Natural killer cell (primary cell): ENCODE data around the gene HMCES. TPM values are rescaled to one million over a fixed set of nuclear protein-coding genes. Genes with fewer than 3 reads are reported as not detected.

Source experiments
- ATAC-seq, 3 donors: fragments of 150-1000 bp in 2 of 3; fragments of 200-7000 bp in 1 of 3; cut with Tn5 transposase; 1 replicate in 1 of 3; 2 replicates in 2 of 3; pipeline ENCODE4 v1.10.0; 2021; ENCODE audit warnings: mild to moderate bottlenecking in 2 of 3, moderate library complexity in 2 of 3
- DNase-seq, 2 donors: peaks; one replicate each; pipeline versions ENCODE4 v3.0.0 to v3.0.0-alpha.2; 2013 to 2021; ENCODE audit warnings: mixed read lengths in 1 of 2
- H3K27ac ChIP-seq: one replicate; pipeline ENCODE4 v1.5.1; 2013; ENCODE audit warnings: mild to moderate bottlenecking, low read length
- H3K27me3 ChIP-seq: one replicate; pipeline ENCODE4 v1.6.1; 2013; ENCODE audit warnings: low read length; ENCODE audit not compliant: control insufficient read depth, insufficient read depth
- H3K36me3 ChIP-seq: one replicate; pipeline ENCODE4 v1.6.1; 2013; ENCODE audit warnings: low read length; ENCODE audit not compliant: control insufficient read depth, insufficient read depth
- H3K4me1 ChIP-seq: one replicate; pipeline ENCODE4 v1.6.1; 2013; ENCODE audit warnings: low read length; ENCODE audit not compliant: control insufficient read depth, insufficient read depth
- H3K4me3 ChIP-seq: one replicate; pipeline ENCODE4 v1.5.1; 2013; ENCODE audit warnings: low read length
- H3K9me3 ChIP-seq: one replicate; pipeline ENCODE4 v1.6.1; 2013; ENCODE audit warnings: low read length; ENCODE audit not compliant: control insufficient read depth, insufficient read depth
- H3K27ac Mint-ChIP-seq, 2 donors: one replicate each; pipeline ENCODE4 v1.8.0; 2022; ENCODE audit warnings: mild to moderate bottlenecking in 2 of 2, mixed read lengths in 2 of 2, moderate library complexity in 1 of 2
- H3K27me3 Mint-ChIP-seq, 2 donors: one replicate each; pipeline ENCODE4 v1.8.0; 2022; ENCODE audit warnings: low read depth in 2 of 2, mixed read lengths in 2 of 2
- H3K36me3 Mint-ChIP-seq: one replicate; pipeline ENCODE4 v1.8.0; 2022; ENCODE audit warnings: mixed read lengths
- H3K4me1 Mint-ChIP-seq, 2 donors: one replicate each; pipeline ENCODE4 v1.8.0; 2022; ENCODE audit warnings: mixed read lengths in 2 of 2
- H3K4me3 Mint-ChIP-seq: one replicate; pipeline ENCODE4 v1.8.0; 2022; ENCODE audit warnings: mild to moderate bottlenecking, moderate library complexity, mixed read lengths
- H3K9me3 Mint-ChIP-seq, 2 donors: one replicate each; pipeline ENCODE4 v1.8.0; 2022; ENCODE audit warnings: mixed read lengths in 2 of 2
- WGBS: methylation state at CpG from one replicate; pipeline ENCODE4 v1.1.7; 2013; ENCODE audit warnings: missing lambda C conversion rate; ENCODE audit not compliant: insufficient coverage; 5-methylcytosine and 5-hydroxymethylcytosine counted together
- intact Hi-C: fragments of 100-400 bp; cut with micrococcal nuclease; formaldehyde crosslinking; loops from one replicate; pipeline ENCODE4 v1.14.2; 2022
- total RNA-seq, 4 donors: library from RNA; stranded (reverse); fragments of 120-200 nt in 1 of 4; gene quantifications; one replicate each; pipeline versions ENCODE4 v1.2.3 to v1.2.4, GENCODE V29; 2013 to 2022
- TF ChIP-seq, protein P1 (sequence below): fragments of 200-600 bp; IDR thresholded peaks from one replicate; pipeline ENCODE4 v1.8.0; 2022; ENCODE audit warnings: antibody characterized with exemption

Gene HMCES
- total RNA-seq, 3 donors from 2014 or later (not counting 1 experiment from before 2014, with no cell fraction given) = 37.3 to 42.8 (median 40.9) TPM

DNA sequence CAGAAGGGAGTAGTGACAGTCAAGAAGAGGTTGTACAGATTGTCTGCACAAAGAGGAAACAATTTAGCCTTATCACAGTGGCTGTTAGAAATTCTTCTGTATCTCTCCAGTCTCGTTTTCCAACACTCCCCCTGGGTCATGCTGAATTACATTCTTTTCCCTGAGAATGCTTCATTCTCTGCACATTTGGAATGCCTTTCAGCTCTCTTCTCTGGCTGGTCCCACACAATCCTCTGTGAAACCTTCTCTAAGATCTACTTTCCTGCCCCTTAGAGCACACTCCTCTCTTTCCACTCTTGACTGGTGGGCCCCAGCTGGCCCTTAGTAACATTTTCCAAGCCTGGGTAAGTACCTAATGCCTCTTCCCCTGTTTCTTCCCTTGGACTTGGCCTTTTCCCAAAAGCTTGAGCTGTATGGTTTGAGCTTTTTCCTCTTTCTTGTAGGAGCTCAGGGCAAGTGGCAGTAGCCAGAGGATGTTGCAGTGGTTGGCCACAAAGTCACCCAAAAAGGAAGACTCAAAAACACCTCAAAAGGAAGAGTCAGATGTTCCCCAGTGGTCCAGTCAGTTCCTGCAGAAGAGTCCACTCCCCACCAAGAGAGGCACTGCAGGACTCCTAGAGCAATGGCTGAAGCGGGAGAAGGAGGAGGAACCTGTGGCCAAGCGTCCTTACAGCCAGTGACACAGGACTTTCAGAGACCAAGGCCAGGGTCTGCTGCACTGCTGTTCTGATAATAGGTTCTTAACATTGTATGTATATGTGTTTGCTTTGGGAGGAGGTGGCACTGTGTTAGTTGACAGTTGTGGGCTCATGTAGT, 25.7 kb downstream of the HMCES start:
- H3K27me3 Mint-ChIP-seq = no peaks in the 10 kb centered on the region
- H3K27me3 ChIP-seq = no peaks in the 10 kb centered on the region
- no peak overlapping the region for H3K27ac ChIP-seq
- H3K4me1 Mint-ChIP-seq = peaks cover 10 to 12% of the 10 kb centered on the region in 2 donors
- no peak for DNase-seq
- no peaks in the 10 kb centered on the region for H3K9me3 ChIP-seq
- H3K4me3 Mint-ChIP-seq = no peak overlapping the region
- H3K4me3 ChIP-seq = no peak overlapping the region
- intact Hi-C loops = no loop called here
- no peaks in the 10 kb centered on the region for H3K9me3 Mint-ChIP-seq
- WGBS = 71% methylated on average over 3 of the region's 3 CpGs
- H3K36me3 Mint-ChIP-seq = no peaks in the 10 kb centered on the region
- peaks cover 9% of the 10 kb centered on the region for H3K4me1 ChIP-seq
- TF ChIP-seq, protein P1, sequence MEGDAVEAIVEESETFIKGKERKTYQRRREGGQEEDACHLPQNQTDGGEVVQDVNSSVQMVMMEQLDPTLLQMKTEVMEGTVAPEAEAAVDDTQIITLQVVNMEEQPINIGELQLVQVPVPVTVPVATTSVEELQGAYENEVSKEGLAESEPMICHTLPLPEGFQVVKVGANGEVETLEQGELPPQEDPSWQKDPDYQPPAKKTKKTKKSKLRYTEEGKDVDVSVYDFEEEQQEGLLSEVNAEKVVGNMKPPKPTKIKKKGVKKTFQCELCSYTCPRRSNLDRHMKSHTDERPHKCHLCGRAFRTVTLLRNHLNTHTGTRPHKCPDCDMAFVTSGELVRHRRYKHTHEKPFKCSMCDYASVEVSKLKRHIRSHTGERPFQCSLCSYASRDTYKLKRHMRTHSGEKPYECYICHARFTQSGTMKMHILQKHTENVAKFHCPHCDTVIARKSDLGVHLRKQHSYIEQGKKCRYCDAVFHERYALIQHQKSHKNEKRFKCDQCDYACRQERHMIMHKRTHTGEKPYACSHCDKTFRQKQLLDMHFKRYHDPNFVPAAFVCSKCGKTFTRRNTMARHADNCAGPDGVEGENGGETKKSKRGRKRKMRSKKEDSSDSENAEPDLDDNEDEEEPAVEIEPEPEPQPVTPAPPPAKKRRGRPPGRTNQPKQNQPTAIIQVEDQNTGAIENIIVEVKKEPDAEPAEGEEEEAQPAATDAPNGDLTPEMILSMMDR = no peak
- no peak for ATAC-seq
- peak overlapping the region; percentile 3 to 37 for H3K27ac Mint-ChIP-seq
- peaks cover 44% of the 10 kb centered on the region for H3K36me3 ChIP-seq

DNA sequence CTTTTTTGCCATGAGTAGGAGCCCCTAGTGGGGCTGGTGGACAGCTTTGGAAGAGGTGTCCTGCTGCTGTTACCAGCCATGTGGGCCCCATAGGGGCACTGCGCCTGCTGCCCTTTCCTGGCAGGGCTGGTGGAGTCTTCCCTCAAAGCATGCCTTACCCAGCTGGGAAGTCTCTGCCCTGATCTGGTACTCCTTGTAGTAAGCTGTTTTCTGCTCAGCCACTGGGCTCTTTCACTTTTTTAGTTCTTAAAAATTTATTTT, 26.2 kb downstream of the HMCES start:
- no peak overlapping the region for H3K4me3 ChIP-seq
- TF ChIP-seq, protein P1 = no peak
- ATAC-seq (no peak), DNase-seq (no peak)
- peaks cover 10 to 12% of the 10 kb centered on the region in 2 donors for H3K4me1 Mint-ChIP-seq
- no peaks in the 10 kb centered on the region for H3K9me3 ChIP-seq
- H3K4me1 ChIP-seq = peaks cover 9% of the 10 kb centered on the region
- H3K27me3 Mint-ChIP-seq = no peaks in the 10 kb centered on the region
- H3K27ac ChIP-seq = no peak overlapping the region
- H3K36me3 ChIP-seq = peaks cover 41% of the 10 kb centered on the region
- intact Hi-C loops = no loop called here
- no peak overlapping the region for H3K27ac Mint-ChIP-seq
- H3K36me3 Mint-ChIP-seq = no peaks in the 10 kb centered on the region
- no peaks in the 10 kb centered on the region for H3K27me3 ChIP-seq
- WGBS = 100% methylated on average over 1 of the region's 1 CpG
- no peak overlapping the region for H3K4me3 Mint-ChIP-seq
- no peaks in the 10 kb centered on the region for H3K9me3 Mint-ChIP-seq

DNA sequence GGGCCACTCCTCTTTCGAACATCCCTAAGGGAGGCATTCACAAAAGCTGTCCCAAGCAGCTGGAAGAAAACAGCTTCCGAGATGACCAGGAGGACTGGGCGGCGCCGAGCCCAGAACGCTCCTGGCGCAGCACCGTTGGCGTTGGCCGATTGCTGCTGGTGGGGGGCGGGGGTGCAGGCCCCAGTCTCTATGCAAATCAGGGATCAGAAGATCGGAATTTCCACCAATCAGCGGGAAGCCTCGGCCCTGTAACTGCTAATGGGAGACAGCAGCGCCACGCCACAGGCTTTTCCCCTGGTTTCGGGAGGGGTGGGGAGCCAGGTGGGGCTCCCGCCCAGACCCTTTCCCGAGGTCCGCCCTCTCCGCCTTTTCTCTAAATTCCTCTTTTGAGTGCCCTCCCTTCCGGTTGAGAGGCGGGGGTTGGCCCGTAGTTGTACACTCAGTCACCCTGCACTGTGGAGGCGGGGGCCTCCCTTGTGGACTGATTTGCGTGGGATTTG, 27.0 kb downstream of the HMCES start:
- TF ChIP-seq, protein P1 = no peak
- peaks cover 36% of the 10 kb centered on the region for H3K36me3 ChIP-seq
- no peak overlapping the region for H3K4me3 Mint-ChIP-seq
- no peaks in the 10 kb centered on the region for H3K9me3 Mint-ChIP-seq
- H3K27me3 ChIP-seq = no peaks in the 10 kb centered on the region
- H3K4me1 Mint-ChIP-seq = peaks cover 10 to 16% of the 10 kb centered on the region in 2 donors
- no peaks in the 10 kb centered on the region for H3K27me3 Mint-ChIP-seq
- ATAC-seq = peak in 2 of 3 donors; percentile 44 to 53
- H3K9me3 ChIP-seq = no peaks in the 10 kb centered on the region
- H3K27ac ChIP-seq = no peak overlapping the region
- H3K4me3 ChIP-seq = no peak overlapping the region
- no peak overlapping the region for H3K27ac Mint-ChIP-seq
- 57% methylated on average over 25 of the region's 26 CpGs for WGBS
- H3K4me1 ChIP-seq = peaks cover 9% of the 10 kb centered on the region
- DNase-seq = peak in 1 of 2 donors; percentile 41
- intact Hi-C loops = no loop called here
- H3K36me3 Mint-ChIP-seq = no peaks in the 10 kb centered on the region
